HEK293 (cell line): ENCODE results near the gene FAM216A.
A peak's percentile ranks its signal among the peaks of the same experiment; 100 is the strongest.

ENCODE experiments used
- BCL11A ChIP-seq: fragments of 450-650 bp; formaldehyde crosslinking; IDR thresholded peaks from 2 replicates; pipeline ENCODE4 v1.5.1; 2016; ENCODE audit warnings: low read depth, missing biosample characterization, missing genetic modification characterization
- GLI4 ChIP-seq: fragments of 450-650 bp; formaldehyde crosslinking; IDR thresholded peaks from 2 replicates; pipeline ENCODE4 v1.5.1; 2016; ENCODE audit warnings: missing biosample characterization, missing genetic modification characterization
- HOXC10 ChIP-seq: sonication (generic); formaldehyde crosslinking; IDR thresholded peaks from 2 replicates; pipeline ENCODE4 v1.8.1; 2023; ENCODE audit warnings: mild to moderate bottlenecking, missing genetic modification reagents
- KLF16 ChIP-seq: fragments of 450-650 bp; formaldehyde crosslinking; IDR thresholded peaks from 2 replicates; pipeline ENCODE4 v1.5.1; 2017; ENCODE audit warnings: missing biosample characterization, missing genetic modification characterization
- KLF17 ChIP-seq: fragments of 450-650 bp; formaldehyde crosslinking; IDR thresholded peaks from 2 replicates; pipeline ENCODE4 v1.5.1; 2016; ENCODE audit warnings: missing biosample characterization, missing genetic modification characterization
- MZF1 ChIP-seq: fragments of 450-650 bp; formaldehyde crosslinking; IDR thresholded peaks from 2 replicates; pipeline ENCODE4 v1.5.1; 2017; ENCODE audit warnings: missing biosample characterization, missing genetic modification characterization, borderline replicate concordance
- PRDM2 ChIP-seq: fragments of 450-650 bp; formaldehyde crosslinking; IDR thresholded peaks from 2 replicates; pipeline ENCODE4 v1.5.1; 2016; ENCODE audit warnings: missing biosample characterization, missing genetic modification characterization, borderline replicate concordance
- ZNF146 ChIP-seq: fragments of 450-650 bp; formaldehyde crosslinking; IDR thresholded peaks from 2 replicates; pipeline ENCODE4 v1.5.1; 2016; ENCODE audit warnings: missing biosample characterization, missing genetic modification characterization
- ZNF174 ChIP-seq: fragments of 450-650 bp; formaldehyde crosslinking; IDR thresholded peaks from 2 replicates; pipeline ENCODE4 v1.5.0; 2017; ENCODE audit warnings: missing biosample characterization, mild to moderate bottlenecking, missing genetic modification characterization
- ZNF274 ChIP-seq, 2 experiments: fragments of 200-500 bp in 1 of 2; fragments of 450-650 bp in 1 of 2; sonication (Bioruptor generic) in 1 of 2; formaldehyde crosslinking in 1 of 2; IDR thresholded peaks; 2 replicates each; pipeline versions ENCODE4 v1.5.1 to v1.6.1; 2014 to 2016; ENCODE audit warnings: borderline replicate concordance in 1 of 2, inconsistent platforms in 1 of 2, low read length in 1 of 2, missing biosample characterization in 1 of 2, missing genetic modification characterization in 1 of 2
- ZNF394 ChIP-seq: fragments of 450-650 bp; formaldehyde crosslinking; IDR thresholded peaks from 2 replicates; pipeline ENCODE4 v1.5.1; 2016; ENCODE audit warnings: missing biosample characterization, missing genetic modification characterization, mild to moderate bottlenecking, moderate library complexity, borderline replicate concordance
- ZNF416 ChIP-seq: fragments of 450-650 bp; formaldehyde crosslinking; IDR thresholded peaks from 2 replicates; pipeline ENCODE4 v1.5.1; 2016; ENCODE audit warnings: missing biosample characterization, missing genetic modification characterization
- ZNF501 ChIP-seq: fragments of 450-650 bp; formaldehyde crosslinking; IDR thresholded peaks from 2 replicates; pipeline ENCODE4 v1.5.1; 2016; ENCODE audit warnings: missing biosample characterization, missing genetic modification characterization
- ZNF513 ChIP-seq: fragments of 450-650 bp; IDR thresholded peaks from 2 replicates; pipeline ENCODE4 v1.5.1; 2018; ENCODE audit warnings: missing biosample characterization, missing genetic modification characterization
- ZNF529 ChIP-seq: fragments of 450-650 bp; formaldehyde crosslinking; IDR thresholded peaks from 2 replicates; pipeline ENCODE4 v1.5.1; 2017; ENCODE audit warnings: missing genetic modification characterization, missing biosample characterization; ENCODE audit not compliant: insufficient replicate concordance
- ZNF624 ChIP-seq: fragments of 450-650 bp; formaldehyde crosslinking; IDR thresholded peaks from 2 replicates; pipeline ENCODE4 v1.5.1; 2017; ENCODE audit warnings: missing biosample characterization, missing genetic modification characterization
- ZNF645 ChIP-seq: fragments of 450-650 bp; formaldehyde crosslinking; IDR thresholded peaks from 2 replicates; pipeline ENCODE4; 2016; ENCODE audit warnings: missing biosample characterization, missing genetic modification characterization
- ZNF654 ChIP-seq: fragments of 450-650 bp; formaldehyde crosslinking; IDR thresholded peaks from 2 replicates; pipeline ENCODE4 v1.5.1; 2016; ENCODE audit warnings: low read depth, missing biosample characterization, missing genetic modification characterization
- ZNF791 ChIP-seq: fragments of 450-650 bp; formaldehyde crosslinking; IDR thresholded peaks from 2 replicates; pipeline ENCODE4 v1.5.1; 2016; ENCODE audit warnings: missing biosample characterization, missing genetic modification characterization
- ZSCAN16 ChIP-seq: fragments of 450-650 bp; formaldehyde crosslinking; IDR thresholded peaks from 2 replicates; pipeline ENCODE4 v1.5.1; 2016; ENCODE audit warnings: missing biosample characterization, missing genetic modification characterization
- ZSCAN30 ChIP-seq: fragments of 450-650 bp; IDR thresholded peaks from 2 replicates; pipeline ENCODE4 v1.5.1; 2018; ENCODE audit warnings: missing biosample characterization, mild to moderate bottlenecking, missing genetic modification characterization, moderate library complexity
- TF ChIP-seq, protein P1 (sequence below): fragments of 450-650 bp; formaldehyde crosslinking; IDR thresholded peaks from 2 replicates; pipeline ENCODE4 v1.5.1; 2017; ENCODE audit warnings: missing biosample characterization, missing genetic modification characterization
- TF ChIP-seq, protein P2 (sequence below): fragments of 450-650 bp; formaldehyde crosslinking; IDR thresholded peaks from 2 replicates; pipeline ENCODE4 v1.5.1; 2016; ENCODE audit warnings: missing biosample characterization, missing genetic modification characterization

The FAM216A gene

DNA sequence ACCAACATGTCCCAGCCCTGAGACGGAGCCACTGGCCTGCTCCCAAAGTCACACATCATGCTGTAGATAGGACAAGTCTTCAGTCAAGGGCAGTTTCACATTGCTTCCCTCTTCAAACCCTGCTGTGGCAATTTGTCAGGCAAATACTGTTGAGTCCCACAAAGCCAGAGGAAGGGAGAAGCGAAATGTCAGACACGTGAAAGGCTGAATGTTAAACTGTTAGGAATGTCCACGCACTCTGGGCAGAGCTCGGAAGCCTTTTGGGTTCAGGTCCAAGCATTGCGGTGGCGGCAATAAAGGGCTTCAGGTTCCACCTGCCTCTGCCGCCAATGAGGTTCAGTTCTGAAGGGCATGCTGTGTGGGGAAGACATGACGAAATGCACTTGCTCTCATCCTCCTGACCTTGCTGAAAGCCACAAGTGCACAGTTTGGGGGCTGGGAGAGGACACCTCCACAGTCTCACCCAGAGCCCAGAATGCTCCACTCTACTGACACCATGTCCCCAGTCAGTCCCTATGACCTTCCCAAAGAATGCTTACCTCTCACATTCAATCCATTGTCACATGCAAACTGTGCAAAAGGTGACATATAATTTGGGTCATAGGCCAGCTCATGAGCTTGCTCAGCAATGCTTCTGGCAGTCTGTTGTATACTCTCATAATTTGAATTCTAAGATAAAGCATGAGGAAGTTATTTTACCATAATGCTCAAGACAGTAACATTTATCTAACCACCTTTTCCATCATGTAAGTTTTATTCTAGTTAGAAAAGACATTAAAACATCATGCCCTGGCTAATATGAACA, 69.2 kb downstream of the FAM216A start (continued):
- no peak for TF ChIP-seq ZNF274 (IDR thresholded peaks at IDR 0.05; ENCODE audit: low read length)
- no peak for TF ChIP-seq ZNF274 (tag by site-specific recombination; IDR thresholded peaks at IDR 0.05; ENCODE audit: borderline replicate concordance)
- no peak for TF ChIP-seq ZNF146 (tag by site-specific recombination)
- TF ChIP-seq ZNF645 (tag by site-specific recombination): no peak
- TF ChIP-seq ZSCAN16 (tag by site-specific recombination): no peak
- no peak for TF ChIP-seq ZNF416 (tag by site-specific recombination)
- TF ChIP-seq ZNF394: peak; percentile 24; the same call in 1 of the 2 replicates
- no peak for TF ChIP-seq ZNF513 (tag by site-specific recombination)
- TF ChIP-seq HOXC10: no peak
- TF ChIP-seq, protein P1, sequence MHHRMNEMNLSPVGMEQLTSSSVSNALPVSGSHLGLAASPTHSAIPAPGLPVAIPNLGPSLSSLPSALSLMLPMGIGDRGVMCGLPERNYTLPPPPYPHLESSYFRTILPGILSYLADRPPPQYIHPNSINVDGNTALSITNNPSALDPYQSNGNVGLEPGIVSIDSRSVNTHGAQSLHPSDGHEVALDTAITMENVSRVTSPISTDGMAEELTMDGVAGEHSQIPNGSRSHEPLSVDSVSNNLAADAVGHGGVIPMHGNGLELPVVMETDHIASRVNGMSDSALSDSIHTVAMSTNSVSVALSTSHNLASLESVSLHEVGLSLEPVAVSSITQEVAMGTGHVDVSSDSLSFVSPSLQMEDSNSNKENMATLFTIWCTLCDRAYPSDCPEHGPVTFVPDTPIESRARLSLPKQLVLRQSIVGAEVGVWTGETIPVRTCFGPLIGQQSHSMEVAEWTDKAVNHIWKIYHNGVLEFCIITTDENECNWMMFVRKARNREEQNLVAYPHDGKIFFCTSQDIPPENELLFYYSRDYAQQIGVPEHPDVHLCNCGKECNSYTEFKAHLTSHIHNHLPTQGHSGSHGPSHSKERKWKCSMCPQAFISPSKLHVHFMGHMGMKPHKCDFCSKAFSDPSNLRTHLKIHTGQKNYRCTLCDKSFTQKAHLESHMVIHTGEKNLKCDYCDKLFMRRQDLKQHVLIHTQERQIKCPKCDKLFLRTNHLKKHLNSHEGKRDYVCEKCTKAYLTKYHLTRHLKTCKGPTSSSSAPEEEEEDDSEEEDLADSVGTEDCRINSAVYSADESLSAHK (tag by site-specific recombination): peak; percentile 62; the same call in 1 of the 2 replicates
- no peak for TF ChIP-seq PRDM2 (tag by site-specific recombination)
- peak; percentile 62; the same call in 1 of the 2 replicates for TF ChIP-seq ZNF501 (tag by site-specific recombination)
- no peak for TF ChIP-seq ZNF654 (tag by site-specific recombination)
- TF ChIP-seq BCL11A (tag by site-specific recombination): no peak
- 0 out of 2 replicates have a peak, but pooled peaks have one; percentile 36 for TF ChIP-seq KLF16 (tag by site-specific recombination)
- TF ChIP-seq, protein P2, sequence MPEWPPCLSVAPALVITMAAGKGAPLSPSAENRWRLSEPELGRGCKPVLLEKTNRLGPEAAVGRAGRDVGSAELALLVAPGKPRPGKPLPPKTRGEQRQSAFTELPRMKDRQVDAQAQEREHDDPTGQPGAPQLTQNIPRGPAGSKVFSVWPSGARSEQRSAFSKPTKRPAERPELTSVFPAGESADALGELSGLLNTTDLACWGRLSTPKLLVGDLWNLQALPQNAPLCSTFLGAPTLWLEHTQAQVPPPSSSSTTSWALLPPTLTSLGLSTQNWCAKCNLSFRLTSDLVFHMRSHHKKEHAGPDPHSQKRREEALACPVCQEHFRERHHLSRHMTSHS (tag by site-specific recombination): no peak
- no peak for TF ChIP-seq ZNF529 (tag by site-specific recombination)
- TF ChIP-seq ZSCAN30 (tag by site-specific recombination): no peak
- TF ChIP-seq ZNF624 (tag by site-specific recombination): no peak
- no peak for TF ChIP-seq KLF17 (tag by site-specific recombination)
- TF ChIP-seq GLI4: no peak
- TF ChIP-seq ZNF791 (tag by site-specific recombination): no peak
- no peak for TF ChIP-seq MZF1 (tag by site-specific recombination)
- TF ChIP-seq ZNF174 (tag by site-specific recombination): no peak
